Measurements from ENCODE around the gene TAMALIN. TPM values are rescaled to one million over a fixed set of nuclear protein-coding genes. Genes with fewer than 3 reads are reported as not detected.

Gene TAMALIN
- total RNA-seq, 1 experiment from 2014 or later, result 1.2 TPM

GRCh38 chr12:51969643-51970042 lies 37.1 kb upstream of the TAMALIN start:
- H2BK12ac ChIP-seq (ENCODE audit: insufficient read length, low read depth, low read length), result no peak overlapping the region
- H2BK15ac ChIP-seq (ENCODE audit: low read depth, low read length), result no peak overlapping the region
- WGBS (ENCODE audit: extremely low coverage, insufficient read length, low lambda C conversion rate), result no CpG with 5 or more reads among the region's 2 CpGs
- H3K27me3 Mint-ChIP-seq (ENCODE audit: low read depth), result no peaks in the 10 kb centered on the region
- peaks cover 7% of the 10 kb centered on the region; the same call in 1 of the 2 replicates for H3K4me1 ChIP-seq (ENCODE audit: insufficient read depth, low read length)
- no peak overlapping the region for H3K56ac ChIP-seq (ENCODE audit: insufficient read length, low read depth, low read length)
- no peaks in the 10 kb centered on the region for H3K79me2 ChIP-seq (ENCODE audit: insufficient read depth, low read length)
- H4K8ac ChIP-seq (replicated peaks; ENCODE audit: insufficient read length, low read depth, low read length), result no peak overlapping the region
- H3K4me1 Mint-ChIP-seq, result peaks cover 30 to 47% of the 10 kb centered on the region in 2 experiments
- no peak overlapping the region for H3K4me2 ChIP-seq (ENCODE audit: insufficient read depth, insufficient read length, low read length)
- H3K27ac ChIP-seq (ENCODE audit: insufficient read length, low read depth, low read length), result no peak overlapping the region
- H2BK5ac ChIP-seq (ENCODE audit: insufficient read length, low read length), result no peak overlapping the region
- H3K9me3 Mint-ChIP-seq, result peaks cover 5 to 6% of the 10 kb centered on the region in 2 experiments; a peak in 3 of 5 replicates
- H2BK120ac ChIP-seq (ENCODE audit: low read depth, low read length, poor library complexity, severe bottlenecking), result no peak overlapping the region
- H3T11ph ChIP-seq (ENCODE audit: low read length), result no peak overlapping the region
- no peak overlapping the region for H3K23ac ChIP-seq (ENCODE audit: insufficient read length, low read depth, low read length)
- H4K91ac ChIP-seq (ENCODE audit: insufficient read length, low read depth, low read length), result no peak overlapping the region
- H3K4me3 Mint-ChIP-seq, result no peak overlapping the region
- H3K79me1 ChIP-seq (ENCODE audit: insufficient read depth, low read depth, low read length, poor library complexity, severe bottlenecking), result no peaks in the 10 kb centered on the region
- no peak overlapping the region for H4K5ac ChIP-seq (ENCODE audit: insufficient read length, low read depth, low read length)
- no peak overlapping the region for H3K9ac ChIP-seq (ENCODE audit: extremely low read depth, insufficient read length, low read length)
- no peak overlapping the region for H2BK20ac ChIP-seq (ENCODE audit: low read depth, low read length, poor library complexity, severe bottlenecking)
- no peak overlapping the region for H2AFZ ChIP-seq (ENCODE audit: low read length)
- 0 out of 7 replicates have a peak overlapping the region, but pooled peaks of 1 of the 3 experiments have one; percentile 3 for H3K27ac Mint-ChIP-seq
- H3K36me3 Mint-ChIP-seq (ENCODE audit: insufficient read depth in 1 of 3, low read depth in 3 of 3), result peaks cover 8 to 16% (median 9%) of the 10 kb centered on the region in 3 experiments
- no peak overlapping the region for H3K14ac ChIP-seq (ENCODE audit: insufficient read depth, low read length)
- H3K27me3 ChIP-seq (ENCODE audit: insufficient read depth, low read length), result no peaks in the 10 kb centered on the region
- no peaks in the 10 kb centered on the region for H4K20me1 ChIP-seq (ENCODE audit: control insufficient read depth, insufficient read depth, insufficient read length)
- no peaks in the 10 kb centered on the region for H3K23me2 ChIP-seq (ENCODE audit: insufficient read length, low read depth, low read length, poor library complexity, severe bottlenecking)
- no peak overlapping the region for H2AK5ac ChIP-seq (ENCODE audit: insufficient read length, low read length)
- TF ChIP-seq CTCF (conservative IDR thresholded peaks at IDR 0.05), result no peak
- H3K18ac ChIP-seq (ENCODE audit: insufficient read length, low read depth, low read length), result no peak overlapping the region
- H3K9me3 ChIP-seq (ENCODE audit: control insufficient read depth, low read depth, low read length), result no peaks in the 10 kb centered on the region
- H3K4ac ChIP-seq (ENCODE audit: low read depth, low read length), result no peak overlapping the region
- no peak for DNase-seq
